Fibroblast of the aortic adventitia (primary cell): ENCODE data around the gene CARD14. TPM values are rescaled to one million over a fixed set of nuclear protein-coding genes. Genes with fewer than 3 reads are reported as not detected.

Experiments used
- DNase-seq: peaks from one replicate; pipeline ENCODE4 v3.0.0-alpha.2; 2010; ENCODE audit warnings: low read depth
- H3K4me3 ChIP-seq: 2 replicates; pipeline ENCODE4 v1.5.1; 2011; ENCODE audit warnings: low read depth, mild to moderate bottlenecking, control low read depth, low read length, moderate library complexity
- total RNA-seq: library from RNA; depleted of rRNA; stranded (reverse); fragments of >200 nt; gene quantifications from 2 replicates; pipeline ENCODE4 v1.2.3, GENCODE V29; 2012; ENCODE audit warnings: low replicate concordance
- TF ChIP-seq, protein P1 (sequence below): IDR thresholded peaks from 2 replicates; pipeline ENCODE4 v1.5.1; 2011; ENCODE audit warnings: mild to moderate bottlenecking, low read length, control low read depth, inconsistent platforms; ENCODE audit not compliant: insufficient read depth

The CARD14 gene
- total RNA-seq, 1 donor: 0.09 TPM

- DNase-seq: no peak
- H3K4me3 ChIP-seq: no peak overlapping the region
- TF ChIP-seq, protein P1, sequence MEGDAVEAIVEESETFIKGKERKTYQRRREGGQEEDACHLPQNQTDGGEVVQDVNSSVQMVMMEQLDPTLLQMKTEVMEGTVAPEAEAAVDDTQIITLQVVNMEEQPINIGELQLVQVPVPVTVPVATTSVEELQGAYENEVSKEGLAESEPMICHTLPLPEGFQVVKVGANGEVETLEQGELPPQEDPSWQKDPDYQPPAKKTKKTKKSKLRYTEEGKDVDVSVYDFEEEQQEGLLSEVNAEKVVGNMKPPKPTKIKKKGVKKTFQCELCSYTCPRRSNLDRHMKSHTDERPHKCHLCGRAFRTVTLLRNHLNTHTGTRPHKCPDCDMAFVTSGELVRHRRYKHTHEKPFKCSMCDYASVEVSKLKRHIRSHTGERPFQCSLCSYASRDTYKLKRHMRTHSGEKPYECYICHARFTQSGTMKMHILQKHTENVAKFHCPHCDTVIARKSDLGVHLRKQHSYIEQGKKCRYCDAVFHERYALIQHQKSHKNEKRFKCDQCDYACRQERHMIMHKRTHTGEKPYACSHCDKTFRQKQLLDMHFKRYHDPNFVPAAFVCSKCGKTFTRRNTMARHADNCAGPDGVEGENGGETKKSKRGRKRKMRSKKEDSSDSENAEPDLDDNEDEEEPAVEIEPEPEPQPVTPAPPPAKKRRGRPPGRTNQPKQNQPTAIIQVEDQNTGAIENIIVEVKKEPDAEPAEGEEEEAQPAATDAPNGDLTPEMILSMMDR: no peak
Measured at GRCh38 chr17:80163336-80163735, 6.5 kb upstream of the CARD14 start.

DNA sequence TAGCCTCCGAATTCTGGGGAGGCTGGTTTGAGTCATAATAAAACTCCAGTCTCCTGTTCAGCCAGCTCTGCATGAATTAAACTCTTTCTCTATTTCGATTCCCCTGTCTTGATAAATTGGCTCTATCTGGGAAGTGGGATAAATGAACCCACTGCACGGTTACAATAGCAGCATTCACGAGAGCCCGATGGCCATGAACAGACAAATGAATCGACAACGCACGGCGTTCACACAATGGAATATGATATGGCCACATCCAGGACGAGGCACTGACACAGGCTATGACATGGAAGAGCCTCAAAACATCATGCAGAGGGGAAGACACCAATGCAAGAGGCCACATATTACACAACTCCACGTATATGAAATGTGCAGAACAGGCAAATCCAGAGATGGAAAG lies 5.6 kb upstream of the CARD14 start:
- TF ChIP-seq, protein P1: no peak
- DNase-seq: no peak
- H3K4me3 ChIP-seq: no peak overlapping the region

GRCh38 chr17:80166446-80166845 lies 3.4 kb upstream of the CARD14 start:
- TF ChIP-seq, protein P1: no peak
- H3K4me3 ChIP-seq: no peak overlapping the region
- no peak for DNase-seq

- peak; percentile 33 for DNase-seq
- TF ChIP-seq, protein P1: no peak
- H3K4me3 ChIP-seq: no peak overlapping the region
Measured at GRCh38 chr17:80168371-80168770, 1.5 kb upstream of the CARD14 start.

DNA sequence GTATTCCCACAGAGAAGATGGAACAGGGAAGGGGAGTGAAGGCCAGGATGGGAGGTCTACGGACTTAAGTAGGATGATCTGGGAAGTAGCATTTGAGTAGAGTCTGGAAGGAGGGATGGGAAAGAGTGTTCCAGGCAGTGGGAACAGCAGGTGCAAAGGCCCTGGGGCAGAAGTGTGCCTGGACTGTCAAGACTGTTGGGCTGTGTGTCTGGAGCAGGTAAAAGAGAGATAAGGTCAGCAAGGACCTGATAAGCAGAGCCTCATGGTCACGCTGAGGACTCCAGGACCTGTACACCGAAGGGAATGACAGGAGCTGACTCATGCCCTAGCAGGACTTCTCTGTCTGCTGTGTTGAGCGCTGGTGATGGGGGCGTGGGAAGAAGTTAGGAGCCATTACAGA lies 723 bp upstream of the CARD14 start:
- TF ChIP-seq, protein P1: no peak
- no peak overlapping the region for H3K4me3 ChIP-seq
- DNase-seq: no peak

GRCh38 chr17:80171681-80172080 lies 1.9 kb downstream of the CARD14 start:
- TF ChIP-seq, protein P1: no peak
- H3K4me3 ChIP-seq: no peak overlapping the region
- no peak for DNase-seq

DNA sequence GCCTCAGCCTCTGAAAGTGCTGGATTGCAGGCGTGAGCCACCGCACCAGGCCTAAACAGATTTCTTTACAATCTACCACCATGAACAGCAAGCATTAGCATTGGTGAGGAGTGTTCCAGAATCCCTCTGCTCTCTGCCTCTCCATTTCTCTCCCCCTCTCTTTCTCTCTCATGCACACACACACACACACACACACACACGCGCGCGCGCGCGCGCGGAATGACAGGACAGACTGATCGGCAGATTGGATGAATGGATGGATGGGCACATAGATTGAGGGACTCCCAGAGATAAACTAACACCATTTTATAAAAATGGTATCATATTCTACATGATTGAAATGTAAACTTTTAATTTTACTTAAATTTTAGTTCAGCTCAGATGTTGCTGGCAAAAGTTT lies 3.3 kb downstream of the CARD14 start:
- TF ChIP-seq, protein P1: no peak

More for the DNA sequence above, 3.3 kb downstream of the CARD14 start:
- no peak overlapping the region for H3K4me3 ChIP-seq
- DNase-seq: no peak
